Right renal pelvis (tissue), 4 donors: ENCODE data around the gene PRPH. TPM values are rescaled to one million over a fixed set of nuclear protein-coding genes. Genes with fewer than 3 reads are reported as not detected.
"Not testable (repeated sequence)": the region's sequence is repeated elsewhere in the genome, so short reads cannot be mapped to it uniquely, and the experiment has no call there.

Experiments
- DNase-seq, 4 donors: peaks; one replicate each; pipeline ENCODE4 v3.0.0-alpha.2; 2013; ENCODE audit warnings: low read depth in 4 of 4, low spot score in 3 of 4, missing footprints in 1 of 4
- polyA plus RNA-seq, 4 donors: library from polyadenylated mRNA; unstranded; fragments of 120-200 nt; gene quantifications; one replicate each; pipeline ENCODE4 v1.2.1, GENCODE V29; 2013; ENCODE audit not compliant: insufficient read length in 4 of 4

Gene PRPH
- 1 to 10 TPM in 1 of 4 donors, under 1 TPM in 2, not detected in 1; 0.21 to 7.4 (median 0.23) TPM for polyA plus RNA-seq

DNA sequence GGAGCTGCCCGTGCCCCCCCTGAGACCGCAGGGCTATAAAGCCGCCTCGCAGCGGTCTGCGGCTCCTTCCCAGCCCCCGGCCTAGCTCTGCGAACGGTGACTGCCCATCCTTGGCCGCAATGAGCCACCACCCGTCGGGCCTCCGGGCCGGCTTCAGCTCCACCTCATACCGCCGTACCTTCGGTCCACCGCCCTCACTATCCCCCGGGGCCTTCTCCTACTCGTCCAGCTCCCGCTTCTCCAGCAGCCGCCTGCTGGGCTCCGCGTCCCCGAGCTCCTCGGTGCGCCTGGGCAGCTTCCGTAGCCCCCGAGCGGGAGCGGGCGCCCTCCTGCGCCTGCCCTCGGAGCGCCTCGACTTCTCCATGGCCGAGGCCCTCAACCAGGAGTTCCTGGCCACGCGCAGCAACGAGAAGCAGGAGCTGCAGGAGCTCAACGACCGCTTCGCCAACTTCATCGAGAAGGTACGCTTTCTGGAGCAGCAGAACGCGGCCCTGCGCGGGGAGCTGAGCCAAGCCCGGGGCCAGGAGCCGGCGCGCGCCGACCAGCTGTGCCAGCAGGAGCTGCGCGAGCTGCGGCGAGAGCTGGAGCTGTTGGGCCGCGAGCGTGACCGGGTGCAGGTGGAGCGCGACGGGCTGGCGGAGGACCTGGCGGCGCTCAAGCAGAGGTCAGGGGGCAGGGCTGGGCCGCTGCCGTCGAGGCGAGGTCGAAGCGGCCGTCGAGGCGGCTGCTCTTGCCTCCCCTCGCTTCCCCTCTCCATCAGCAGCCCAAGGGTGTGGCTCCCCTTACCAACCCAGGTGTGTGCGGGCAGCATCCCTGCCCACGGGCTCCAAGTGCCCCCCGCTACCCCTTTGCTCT, at the start of gene PRPH:
TSS of gene PRPH (plus strand) at position 66 of the 855 bp plus-strand sequence. CDS start at position 120, 54 bp downstream.
- no peak for DNase-seq

GRCh38 chr12:49251357-49251756, 43.6 kb upstream of the PRPH start:
- no peak for DNase-seq

DNA sequence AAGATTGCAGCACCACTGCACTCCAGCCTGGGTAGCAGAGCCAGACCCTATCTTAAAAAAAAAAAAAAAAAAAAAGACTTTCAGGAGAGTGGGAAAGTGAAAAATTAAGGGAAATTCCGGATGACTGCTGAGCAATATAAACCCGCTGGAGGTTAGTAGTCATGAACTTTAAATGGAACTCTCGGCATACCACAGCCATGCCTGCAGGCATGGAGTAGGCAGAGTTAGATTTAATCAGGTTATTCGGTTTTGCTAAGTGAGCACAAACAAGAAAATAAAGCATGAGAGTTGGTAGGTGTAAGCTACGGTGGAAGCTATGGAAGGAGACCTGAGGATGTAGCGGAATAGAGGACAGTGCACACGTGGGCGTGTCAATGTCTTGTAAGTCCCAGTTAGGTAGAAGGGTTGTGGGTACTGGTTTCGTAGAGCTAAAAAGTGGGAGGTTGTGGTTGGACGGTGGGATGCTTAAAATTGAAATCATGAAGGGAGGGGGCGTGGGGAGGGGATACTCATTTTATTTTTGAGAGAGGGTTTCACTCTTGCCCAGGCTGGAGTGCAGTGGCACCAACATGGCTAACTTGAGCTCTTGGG, 41.8 kb upstream of the PRPH start:
- DNase-seq = no peak

- not testable (repeated sequence) for DNase-seq
Measured at GRCh38 chr12:49255456-49255855, 39.5 kb upstream of the PRPH start.

DNA sequence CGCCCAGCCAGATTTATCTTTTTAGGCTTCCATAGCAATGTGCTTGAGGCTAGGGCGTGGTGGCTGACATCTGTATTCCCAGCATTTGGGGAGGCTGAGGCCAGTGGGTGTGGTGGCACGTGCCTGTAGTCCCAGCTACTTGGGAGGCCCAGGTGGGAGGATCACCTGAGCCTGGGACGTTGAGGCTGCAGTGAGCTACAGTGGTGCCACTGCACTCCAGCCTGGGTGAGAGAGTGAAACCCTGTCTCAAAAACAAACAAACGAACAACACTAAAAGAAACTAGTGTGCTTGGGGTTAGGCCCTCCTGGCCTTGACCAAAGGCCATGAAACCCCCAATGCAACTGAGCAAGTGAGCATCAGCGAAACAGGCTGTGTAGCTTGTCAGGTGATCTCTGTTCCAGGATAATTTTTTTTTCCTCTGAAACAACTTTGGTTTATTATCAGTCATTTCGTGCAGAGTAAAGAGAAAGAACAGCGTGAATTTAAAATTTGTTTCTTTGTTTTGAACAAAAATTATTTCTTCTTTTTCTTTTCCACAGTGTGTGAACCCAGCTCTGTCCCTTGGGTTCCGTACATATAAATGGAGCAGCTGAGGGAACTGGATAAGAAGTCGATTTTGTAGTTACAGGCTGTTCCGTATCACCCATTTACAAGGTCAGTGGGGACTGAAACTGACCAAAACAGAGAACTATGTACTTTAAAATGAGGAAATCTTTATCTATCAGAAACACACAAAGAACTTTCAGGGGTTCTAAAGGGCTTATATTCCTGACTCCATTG, 38.9 kb upstream of the PRPH start:
- DNase-seq = no peak

DNA sequence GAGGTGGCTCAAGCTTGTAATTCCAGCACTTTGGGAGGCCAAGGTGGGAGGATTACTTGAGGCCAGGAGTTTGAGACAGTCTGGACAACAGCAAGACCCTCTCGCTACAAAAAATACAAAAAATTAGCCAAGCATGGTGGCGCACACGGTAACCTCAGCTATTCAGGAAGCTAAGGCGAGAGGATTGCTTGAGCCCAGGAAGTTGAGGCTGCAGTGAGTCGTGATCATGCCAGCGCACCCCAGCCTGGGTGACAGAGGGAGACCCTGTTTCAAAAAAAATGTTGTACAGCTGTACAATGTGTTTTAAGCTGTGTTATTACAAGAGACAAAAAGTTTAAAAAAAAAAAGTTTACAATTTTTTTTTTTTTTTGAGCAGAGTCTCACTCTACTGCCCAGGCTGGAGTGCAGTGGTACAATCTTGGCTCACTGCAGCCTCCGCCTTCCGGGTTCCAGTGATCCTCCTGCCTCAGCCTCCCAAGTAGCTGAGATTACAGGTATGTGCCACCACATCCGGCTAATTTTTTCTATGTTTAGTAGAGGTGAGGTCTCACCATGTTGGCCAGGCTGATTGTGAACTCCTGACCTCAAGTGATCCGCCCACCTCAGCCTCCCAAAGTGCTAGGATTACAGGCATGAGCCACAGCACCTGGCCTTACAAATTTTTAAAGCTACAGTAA, 37.3 kb upstream of the PRPH start:
- not testable (repeated sequence) for DNase-seq

DNA sequence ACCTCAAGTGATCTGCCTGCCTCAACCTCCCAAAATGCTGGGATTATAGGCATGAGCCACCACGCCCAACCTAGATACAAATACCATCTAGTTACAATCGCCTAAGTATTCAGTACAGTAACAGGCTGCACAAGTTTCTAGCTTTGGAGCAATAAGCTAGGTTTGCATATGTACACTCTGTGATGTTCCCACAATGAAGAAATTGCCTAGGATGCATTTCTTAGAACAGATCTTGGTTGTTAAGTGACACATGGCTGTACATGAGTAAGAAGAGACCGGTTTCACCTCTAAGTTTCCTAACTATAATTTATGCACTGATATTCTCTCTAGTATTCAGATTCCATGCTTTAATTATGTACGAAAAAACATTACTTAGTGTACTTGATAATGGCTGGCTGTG, 35.5 kb upstream of the PRPH start:
- DNase-seq = no peak

- no peak for DNase-seq
Measured at GRCh38 chr12:49260166-49260565, 34.8 kb upstream of the PRPH start.

- no peak for DNase-seq
Measured at GRCh38 chr12:49260571-49261363, 34.2 kb upstream of the PRPH start.

DNA sequence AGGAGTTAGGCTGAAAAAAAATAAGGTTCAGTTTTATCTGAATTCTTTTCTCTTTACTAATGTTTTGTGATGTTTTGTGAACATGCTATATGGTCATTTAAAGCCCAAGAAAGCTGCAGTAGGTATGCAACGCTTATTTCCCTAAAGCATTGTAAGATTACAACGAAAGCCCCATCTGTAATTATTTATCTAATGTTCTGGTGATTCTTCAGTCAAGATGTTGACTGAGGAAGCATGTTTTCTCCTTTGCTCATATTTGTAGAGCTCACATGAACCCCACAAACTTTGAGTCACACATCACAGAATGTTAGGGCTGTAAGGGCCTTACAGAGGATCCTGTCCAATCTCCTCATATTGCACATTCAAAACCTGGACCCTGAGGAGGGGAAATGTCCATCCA, 33.2 kb upstream of the PRPH start:
- DNase-seq = no peak

DNA sequence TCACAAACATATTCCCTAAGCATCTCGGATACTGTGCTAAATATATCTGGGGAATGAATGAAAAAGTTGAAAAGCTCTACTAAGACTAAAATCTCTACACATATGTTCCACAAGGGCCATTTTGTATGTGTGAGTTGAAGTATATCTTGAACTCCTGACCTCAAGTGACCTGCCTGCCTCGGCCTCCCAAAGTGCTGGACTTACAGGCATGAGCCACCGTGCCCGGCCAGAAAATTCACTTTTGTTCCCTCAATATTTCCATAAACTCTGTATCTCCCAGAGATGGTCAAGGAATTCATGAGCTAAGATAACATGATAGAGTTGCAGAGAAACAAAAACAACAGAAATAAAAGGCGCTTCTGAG, 31.6 kb upstream of the PRPH start:
- no peak for DNase-seq

GRCh38 chr12:49264466-49264872, 30.5 kb upstream of the PRPH start:
- DNase-seq = no peak

DNA sequence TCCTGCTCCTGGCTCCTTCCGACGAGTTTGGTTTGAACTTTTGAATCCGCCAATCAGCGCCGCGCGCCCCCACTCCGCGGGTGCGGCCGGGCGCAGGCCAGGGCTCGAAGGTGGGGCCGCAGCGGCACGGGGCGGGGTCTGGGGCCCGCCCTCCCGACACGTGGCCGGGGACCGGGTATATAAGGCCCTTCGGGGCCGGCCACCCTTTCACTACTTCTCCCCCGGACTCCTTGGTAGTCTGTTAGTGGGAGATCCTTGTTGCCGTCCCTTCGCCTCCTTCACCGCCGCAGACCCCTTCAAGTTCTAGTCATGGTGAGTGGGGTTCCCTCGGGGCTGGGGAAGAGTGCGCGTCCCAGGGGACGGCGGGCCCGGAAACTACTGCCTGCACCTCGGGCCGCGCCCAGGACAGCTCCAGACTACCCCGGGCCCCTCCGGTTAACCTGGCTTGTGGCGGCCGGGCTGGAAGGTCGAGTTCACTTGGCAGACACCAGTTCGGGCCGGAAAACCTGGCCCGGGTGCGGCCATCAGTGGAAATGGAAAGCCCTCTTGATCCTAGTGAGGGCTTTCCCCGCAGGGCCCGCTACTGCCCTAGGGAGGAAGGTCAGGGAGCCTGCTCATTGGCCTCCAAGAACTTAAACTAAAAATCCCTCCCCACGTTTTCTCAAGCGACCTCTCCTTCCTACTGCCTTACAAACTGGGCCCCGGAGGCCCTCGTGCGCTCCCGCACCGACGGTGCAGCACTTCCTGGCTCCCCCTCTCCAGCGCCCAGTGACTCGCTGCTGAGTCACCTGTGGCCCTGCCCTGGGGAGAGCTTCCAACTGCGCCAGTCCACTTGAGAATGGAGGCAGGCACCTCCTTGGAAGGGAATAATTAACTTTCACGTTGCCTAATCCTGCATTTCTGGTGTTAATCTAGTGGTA, 29.8 kb upstream of the PRPH start, which contains the start of gene TUBA1C:
TSS of gene TUBA1C (plus strand) at position 210 of the 920 bp plus-strand sequence. CDS start at position 310, 100 bp downstream.
- peak; percentile 82 to 85 (median 84) for DNase-seq

DNA sequence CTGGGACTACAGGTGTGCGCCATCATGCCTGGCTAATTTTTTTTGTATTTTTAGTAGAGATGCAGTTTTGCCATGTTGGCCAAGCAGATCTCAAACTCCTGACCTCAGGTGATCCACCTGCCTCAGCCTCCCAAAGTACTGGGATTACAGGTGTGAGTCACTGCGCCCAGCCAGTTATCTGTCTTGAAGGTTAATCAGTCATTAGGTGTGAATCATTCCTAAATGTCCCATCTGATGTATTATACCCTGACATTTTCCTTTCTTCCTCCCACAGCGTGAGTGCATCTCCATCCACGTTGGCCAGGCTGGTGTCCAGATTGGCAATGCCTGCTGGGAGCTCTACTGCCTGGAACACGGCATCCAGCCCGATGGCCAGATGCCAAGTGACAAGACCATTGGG, 25.8 kb upstream of the PRPH start:
- not testable (repeated sequence) for DNase-seq

DNA sequence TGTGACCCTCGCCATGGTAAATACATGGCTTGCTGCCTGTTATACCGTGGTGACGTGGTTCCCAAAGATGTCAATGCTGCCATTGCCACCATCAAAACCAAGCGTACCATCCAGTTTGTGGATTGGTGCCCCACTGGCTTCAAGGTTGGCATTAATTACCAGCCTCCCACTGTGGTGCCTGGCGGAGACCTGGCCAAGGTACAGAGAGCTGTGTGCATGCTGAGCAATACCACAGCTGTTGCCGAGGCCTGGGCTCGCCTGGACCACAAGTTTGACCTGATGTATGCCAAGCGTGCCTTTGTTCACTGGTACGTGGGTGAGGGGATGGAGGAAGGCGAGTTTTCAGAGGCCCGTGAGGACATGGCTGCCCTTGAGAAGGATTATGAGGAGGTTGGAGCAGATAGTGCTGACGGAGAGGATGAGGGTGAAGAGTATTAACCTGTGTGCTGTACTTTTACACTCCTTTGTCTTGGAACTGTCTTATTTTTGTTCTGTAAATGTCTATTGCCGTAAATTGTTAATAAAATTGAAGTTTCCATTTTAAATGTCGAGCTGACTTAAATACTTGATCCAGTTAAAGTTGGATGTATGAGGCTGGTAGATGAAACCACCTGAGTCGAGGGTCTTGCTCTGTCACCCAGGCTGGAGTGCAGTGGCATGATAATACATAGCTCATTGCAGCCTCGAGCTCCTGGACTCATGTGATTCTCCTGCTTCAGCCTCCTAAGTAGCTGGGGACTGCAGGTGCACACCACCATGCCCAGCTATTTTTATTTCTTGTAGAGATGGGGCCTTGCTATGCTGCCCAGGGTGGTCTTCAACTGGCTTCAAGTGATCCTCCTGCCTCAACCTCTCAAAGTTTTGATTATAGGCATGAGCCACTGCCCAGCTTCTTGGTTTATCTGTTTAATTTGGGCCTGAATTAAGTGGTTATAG, 21.9 kb upstream of the PRPH start:
- DNase-seq = no peak

DNA sequence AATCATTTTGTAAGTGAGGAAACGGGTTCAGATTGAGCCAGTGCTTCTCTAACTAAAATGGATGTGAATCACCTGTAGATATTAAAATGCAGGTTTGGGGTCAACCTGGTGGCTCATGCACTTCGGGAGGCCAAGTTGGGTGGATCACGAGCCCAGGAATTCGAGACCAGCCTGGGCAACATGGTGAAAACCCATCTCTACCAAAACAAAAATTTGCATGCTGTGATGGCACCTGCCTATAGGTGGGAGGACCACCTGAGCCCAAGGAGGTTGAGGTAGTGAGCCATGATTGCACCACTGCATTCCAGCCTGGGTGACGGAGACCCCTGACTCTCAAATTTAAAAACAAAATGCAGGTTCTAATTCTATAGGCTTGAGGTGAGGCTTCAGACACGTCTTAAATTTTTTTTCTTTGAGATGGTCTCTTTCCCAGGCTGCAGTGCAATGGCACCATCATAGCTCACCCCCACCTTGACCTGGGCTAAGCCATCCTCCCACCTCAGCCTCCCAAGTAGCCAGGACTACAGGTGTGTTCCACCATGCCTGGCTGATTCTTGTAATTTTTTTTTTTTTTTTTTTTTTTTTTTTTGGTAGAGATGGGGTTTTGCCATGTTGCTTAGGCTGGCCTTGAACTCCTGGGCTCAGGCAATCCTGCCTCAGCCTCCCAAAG, 21.1 kb upstream of the PRPH start:
- no peak for DNase-seq
